ENCODE measurements around the gene TATDN2.

Gene TATDN2

GRCh38 chr3:10309736-10310135, 61.5 kb downstream of the TATDN2 start:
- DNase-seq (ENCODE audit: low read depth, low spot score): no peak
- ChIA-PET POLR2A (interaction anchor here (0.9 kb wide), 1 partner anchor 11 kb away, joined by 4 read pairs; the partner anchor contains the start of gene SEC13), CTCF (no interaction called here)
- no peak for TF ChIP-seq CTCF (IDR thresholded peaks at IDR 0.05; ENCODE audit: insufficient read depth, low read length, missing control alignments)
- H3K4me3 ChIP-seq (ENCODE audit: low read depth, low read length): no peak overlapping the region

- H3K4me3 ChIP-seq (ENCODE audit: low read depth, low read length): no peak overlapping the region
- no peak for TF ChIP-seq CTCF (IDR thresholded peaks at IDR 0.05; ENCODE audit: insufficient read depth, low read length, missing control alignments)
- ChIA-PET POLR2A (no interaction called here), CTCF (no interaction called here)
- peak; percentile 10 for DNase-seq (ENCODE audit: low read depth, low spot score)
These were observed 62.3 kb downstream of the TATDN2 start for GRCh38 chr3:10310578-10310977.

- POLR2A ChIA-PET: interaction anchor here (1.1 kb wide), 1 partner anchor 9 kb away, joined by 4 read pairs; the partner anchor contains the start of gene SEC13
- DNase-seq (ENCODE audit: low read depth, low spot score): no peak
- CTCF ChIA-PET: no interaction called here
- H3K4me3 ChIP-seq (ENCODE audit: low read depth, low read length): no peak overlapping the region
- TF ChIP-seq CTCF (IDR thresholded peaks at IDR 0.05; ENCODE audit: insufficient read depth, low read length, missing control alignments): no peak
These were observed 63.5 kb downstream of the TATDN2 start for GRCh38 chr3:10311710-10312109.

GRCh38 chr3:10312391-10312790, 64.1 kb downstream of the TATDN2 start:
- POLR2A ChIA-PET: no interaction called here
- no peak overlapping the region for H3K4me3 ChIP-seq (ENCODE audit: low read depth, low read length)
- no peak for TF ChIP-seq CTCF (IDR thresholded peaks at IDR 0.05; ENCODE audit: insufficient read depth, low read length, missing control alignments)
- CTCF ChIA-PET: no interaction called here
- no peak for DNase-seq (ENCODE audit: low read depth, low spot score)

GRCh38 chr3:10312861-10313260, 64.6 kb downstream of the TATDN2 start:
- H3K4me3 ChIP-seq (ENCODE audit: low read depth, low read length): no peak overlapping the region
- no peak for DNase-seq (ENCODE audit: low read depth, low spot score)
- ChIA-PET POLR2A (no interaction called here), CTCF (no interaction called here)
- no peak for TF ChIP-seq CTCF (IDR thresholded peaks at IDR 0.05; ENCODE audit: insufficient read depth, low read length, missing control alignments)

GRCh38 chr3:10315101-10315500, 66.8 kb downstream of the TATDN2 start:
- ChIA-PET POLR2A (no interaction called here), CTCF (interaction anchor here (1.1 kb wide), 1 partner anchor 423 kb away, joined by 4 read pairs; no protein-coding TSS in a partner anchor)
- no peak for TF ChIP-seq CTCF (IDR thresholded peaks at IDR 0.05; ENCODE audit: insufficient read depth, low read length, missing control alignments)
- no peak for DNase-seq (ENCODE audit: low read depth, low spot score)
- no peak overlapping the region for H3K4me3 ChIP-seq (ENCODE audit: low read depth, low read length)

Data from AG04449 (cell line).